ENCODE results near the gene UGT2A3.

Gene UGT2A3

DNA sequence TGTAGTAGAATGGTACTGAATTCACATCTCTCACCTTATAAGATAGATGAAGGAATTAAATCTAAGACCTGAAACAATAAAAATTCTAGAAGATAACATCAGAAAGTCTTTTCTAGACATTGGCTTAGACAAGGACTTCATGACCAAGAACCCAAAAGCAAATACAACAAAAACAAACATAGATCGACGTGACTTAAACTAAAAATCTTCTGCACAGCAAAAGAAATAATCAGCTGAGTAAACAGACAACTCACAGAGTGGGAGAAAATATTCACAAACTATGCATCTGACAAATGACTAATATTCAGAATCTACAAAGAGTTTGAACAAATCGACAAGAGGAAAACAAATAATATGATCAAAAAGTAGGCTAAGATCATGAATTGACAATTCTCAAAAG lies 38.8 kb downstream of the UGT2A3 start:
- no peak for DNase-seq (ENCODE audit: low read depth in 2 of 2)

DNA sequence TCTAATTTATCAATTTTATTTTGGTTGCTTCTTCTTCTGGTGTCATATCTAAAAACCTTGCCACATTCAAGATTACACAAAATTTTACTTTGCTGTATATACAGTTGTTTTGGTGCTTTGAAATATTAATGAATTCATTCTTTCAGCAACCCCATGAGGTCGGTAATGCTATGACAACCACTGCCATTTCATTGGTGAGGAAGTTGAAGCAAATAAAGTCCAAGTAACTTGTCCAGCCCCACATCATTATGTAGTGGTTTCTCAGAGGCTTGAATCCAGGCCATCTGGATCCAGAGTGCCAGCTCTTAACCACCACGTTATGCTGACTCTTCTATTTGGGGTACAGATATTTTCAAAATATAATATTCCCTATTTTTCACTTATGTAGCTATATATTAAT lies 42.2 kb downstream of the UGT2A3 start:
- DNase-seq (ENCODE audit: low read depth in 2 of 2) = no peak

- no peak for DNase-seq (ENCODE audit: low read depth in 2 of 2)
Observed at GRCh38 chr4:68907788-68908700, 43.6 kb downstream of the UGT2A3 start.

DNA sequence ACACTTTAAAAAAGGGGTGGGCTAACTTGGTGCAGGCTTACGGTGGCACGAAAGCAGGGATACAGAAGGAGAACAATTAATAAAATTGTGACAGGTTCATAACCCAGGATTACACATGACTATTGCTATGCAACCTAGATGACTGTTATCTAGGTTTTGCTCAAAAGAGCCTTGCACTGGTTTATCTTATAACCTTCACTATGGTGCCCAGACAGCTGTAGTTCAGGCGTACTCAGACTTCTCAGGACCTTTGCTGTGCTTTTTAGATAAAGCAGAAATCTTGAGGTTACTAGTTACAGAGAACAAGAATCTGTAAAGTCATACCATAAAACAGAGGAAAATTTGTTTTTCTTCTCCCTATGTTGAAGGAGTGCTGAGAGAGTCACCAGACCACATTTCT lies 44.4 kb downstream of the UGT2A3 start:
- no peak for DNase-seq (ENCODE audit: low read depth in 2 of 2)

DNA sequence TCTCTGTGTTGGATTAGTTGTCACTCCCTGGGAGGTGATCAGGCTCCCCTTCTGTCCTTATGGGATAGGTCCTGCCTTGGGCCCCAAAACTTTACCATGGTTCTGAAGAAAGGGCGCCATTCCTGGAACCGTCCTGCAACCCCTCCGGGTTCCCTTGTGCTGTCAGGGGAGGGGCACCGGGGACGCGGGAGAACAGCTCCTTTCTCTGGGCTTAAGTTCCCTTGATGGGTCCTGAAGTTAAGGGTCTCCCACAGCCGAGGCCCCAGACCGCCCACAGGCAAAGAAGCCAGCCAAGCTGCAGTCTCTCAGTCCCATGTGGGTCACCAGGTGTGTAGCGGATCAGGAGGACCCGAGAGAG lies 44.8 kb downstream of the UGT2A3 start:
- DNase-seq (ENCODE audit: low read depth in 2 of 2) = no peak

DNA sequence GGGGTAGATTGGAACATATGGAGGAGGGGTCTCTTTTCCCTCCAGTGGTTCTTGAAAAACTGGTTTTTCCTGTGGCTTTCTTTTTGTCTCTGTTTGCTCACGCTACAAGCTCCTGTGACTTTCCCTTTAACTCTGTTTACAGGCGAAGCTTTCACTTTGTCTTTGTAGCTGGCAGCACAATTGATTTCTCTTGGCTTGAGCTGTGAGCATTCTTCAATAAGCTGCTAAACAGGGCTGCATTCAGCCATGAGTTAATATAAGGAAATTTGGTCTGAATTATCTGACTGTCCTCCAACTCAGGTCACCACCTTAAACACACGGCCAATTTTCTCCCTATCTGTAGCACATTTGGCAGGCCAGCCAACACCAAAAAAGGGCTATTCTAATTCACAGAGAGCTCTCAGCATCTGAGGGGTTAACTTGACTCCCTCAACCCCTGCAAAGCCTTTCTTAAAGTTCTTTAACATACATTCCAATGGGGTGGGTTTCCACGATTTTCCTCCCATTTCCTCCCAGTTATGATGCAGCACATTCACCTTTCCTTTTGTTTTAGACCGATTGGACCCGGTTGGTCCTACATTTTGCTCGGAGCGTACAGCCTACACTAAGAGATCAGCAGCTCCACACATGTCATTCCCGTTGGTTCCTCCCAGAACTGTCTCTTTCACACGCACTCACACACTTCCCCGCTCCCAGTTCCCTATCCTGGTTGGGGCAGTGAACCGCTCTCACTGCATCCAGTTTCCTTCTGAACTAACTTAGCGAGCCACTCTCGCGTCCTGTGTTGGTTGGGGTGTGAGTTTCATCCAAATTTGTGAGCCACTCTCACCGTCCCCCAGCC lies 45.4 kb downstream of the UGT2A3 start:
- DNase-seq (ENCODE audit: low read depth in 2 of 2) = no peak

DNA sequence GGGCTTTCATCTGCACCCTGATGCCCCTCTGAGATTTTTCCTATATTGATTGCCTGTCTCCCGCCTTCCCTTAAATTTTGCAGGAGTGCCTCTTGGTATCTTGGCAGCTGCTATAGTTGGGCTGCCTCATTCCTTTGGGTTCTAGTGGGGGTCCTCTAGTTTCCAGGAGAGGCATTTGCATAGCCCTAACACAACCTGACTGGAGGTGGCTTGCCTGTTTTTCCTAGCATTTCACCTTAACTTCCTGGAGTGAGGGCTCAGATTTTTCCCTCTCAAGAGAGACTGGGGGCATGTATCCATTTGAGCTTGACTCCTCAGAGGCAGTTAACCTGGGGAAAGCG lies 46.0 kb downstream of the UGT2A3 start:
- no peak for DNase-seq (ENCODE audit: low read depth in 2 of 2)

DNA sequence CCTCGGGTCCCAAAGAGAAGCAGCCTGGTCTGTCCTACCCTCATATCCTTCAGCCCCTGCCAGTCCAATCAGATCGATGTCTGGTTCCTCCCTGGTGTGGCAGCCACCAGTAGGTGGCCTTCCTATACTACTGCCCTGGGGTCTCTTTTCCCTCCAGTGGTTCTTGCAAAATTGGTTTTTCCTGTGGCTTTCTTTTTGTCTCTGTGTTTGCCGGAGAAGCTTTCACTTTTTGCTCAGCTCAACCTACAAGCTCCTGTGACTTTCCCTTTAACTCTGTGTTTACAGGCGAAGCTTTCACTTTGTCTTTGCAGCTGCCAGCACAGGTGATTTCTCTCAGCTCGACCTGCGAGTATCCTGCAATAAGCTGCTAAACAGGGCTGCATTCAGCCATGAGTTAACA lies 46.8 kb downstream of the UGT2A3 start:
- DNase-seq (ENCODE audit: low read depth in 2 of 2) = no peak

GRCh38 chr4:68896749-68897148 lies 54.9 kb downstream of the UGT2A3 start:
- no peak for DNase-seq (ENCODE audit: low read depth in 2 of 2)

- no peak for DNase-seq (ENCODE audit: low read depth in 2 of 2)
Observed at GRCh38 chr4:68895561-68896198, 55.9 kb downstream of the UGT2A3 start.

DNA sequence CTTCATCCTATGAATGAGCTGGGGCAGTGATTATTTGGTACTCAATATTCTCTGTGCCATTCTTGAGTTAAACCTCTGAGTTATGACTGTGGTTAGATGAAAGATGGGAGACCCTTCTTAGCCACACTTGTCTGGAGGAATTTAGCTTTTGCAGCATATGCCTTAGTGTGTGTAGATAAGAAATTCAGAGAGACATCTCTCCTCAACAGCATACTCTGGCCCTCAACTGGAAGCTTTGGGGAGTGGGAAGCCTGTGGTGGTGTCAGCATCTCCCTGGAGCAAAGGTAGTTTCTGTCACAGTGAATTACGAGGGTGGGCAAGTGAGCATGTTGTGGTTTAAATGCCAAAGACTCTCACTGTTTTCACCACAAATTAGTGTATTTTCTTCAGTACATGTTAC lies 58.7 kb downstream of the UGT2A3 start:
- no peak for DNase-seq (ENCODE audit: low read depth in 2 of 2)

DNA sequence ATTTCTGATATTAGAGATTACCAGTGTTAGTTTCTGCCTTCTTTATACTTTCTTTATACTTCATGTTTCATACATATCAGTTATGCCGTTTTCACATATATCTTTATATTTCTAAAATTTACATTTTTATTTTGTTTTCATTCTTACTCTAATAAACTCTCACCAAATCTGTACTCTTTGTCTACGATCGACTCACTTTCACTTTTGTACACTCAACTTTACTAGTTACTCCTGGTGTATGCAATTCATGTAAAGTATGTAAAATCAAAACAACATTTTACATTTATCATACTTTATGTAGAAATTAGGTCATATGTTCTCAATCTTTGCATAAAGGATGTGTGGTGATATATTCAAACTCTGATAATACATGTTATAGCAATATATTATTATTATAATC lies 59.9 kb downstream of the UGT2A3 start:
- no peak for DNase-seq (ENCODE audit: low read depth in 2 of 2)

DNA sequence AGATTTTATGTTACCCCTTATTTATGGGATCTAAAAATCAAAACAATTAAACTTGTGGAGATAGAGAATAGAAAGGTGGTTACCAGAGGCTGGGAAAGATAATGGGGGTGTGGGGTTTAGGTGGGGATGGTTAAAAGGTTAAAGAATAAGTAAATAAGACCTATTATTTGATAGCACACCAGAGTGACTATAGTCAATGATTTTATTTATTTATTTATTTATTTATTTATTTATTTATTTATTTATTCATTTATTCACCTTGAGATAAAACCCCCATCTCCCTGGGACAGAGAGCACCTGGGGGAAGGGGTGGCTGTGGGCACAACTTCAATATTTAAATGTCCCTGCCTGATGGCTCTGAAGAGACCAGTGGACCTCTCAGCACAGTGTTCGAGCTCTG lies 66.1 kb downstream of the UGT2A3 start:
- DNase-seq (ENCODE audit: low read depth in 2 of 2) = no peak

GRCh38 chr4:68883870-68884269 lies 67.7 kb downstream of the UGT2A3 start:
- DNase-seq (ENCODE audit: low read depth in 2 of 2) = no peak
